PFSK-1 (cell line): ENCODE measurements around the gene POLE4.

Experiments
- POLR2AphosphoS5 ChIP-seq: IDR thresholded peaks from 2 replicates; pipeline ENCODE4 v1.6.1; 2012; ENCODE audit warnings: low read depth, mild to moderate bottlenecking, control low read depth, low read length, moderate library complexity
- SIN3A ChIP-seq: IDR thresholded peaks from 2 replicates; pipeline ENCODE4 v1.6.1; 2012; ENCODE audit warnings: mild to moderate bottlenecking, low read length, moderate library complexity, borderline replicate concordance; ENCODE audit not compliant: insufficient read depth
- TAF1 ChIP-seq: IDR thresholded peaks from 2 replicates; pipeline ENCODE4 v1.6.1; 2012; ENCODE audit warnings: low read length, control low read depth, borderline replicate concordance; ENCODE audit not compliant: insufficient read depth
- TF ChIP-seq, protein P1 (sequence below), 2 experiments: IDR thresholded peaks; 2 replicates each; pipeline versions ENCODE4 v1.6.1 to v1.8.0; 2011 to 2012; ENCODE audit warnings: low read depth in 2 of 2, low read length in 2 of 2, control low read depth in 1 of 2, inconsistent platforms in 1 of 2, mild to moderate bottlenecking in 1 of 2, moderate library complexity in 1 of 2; ENCODE audit not compliant: insufficient read depth in 1 of 2

DNA sequence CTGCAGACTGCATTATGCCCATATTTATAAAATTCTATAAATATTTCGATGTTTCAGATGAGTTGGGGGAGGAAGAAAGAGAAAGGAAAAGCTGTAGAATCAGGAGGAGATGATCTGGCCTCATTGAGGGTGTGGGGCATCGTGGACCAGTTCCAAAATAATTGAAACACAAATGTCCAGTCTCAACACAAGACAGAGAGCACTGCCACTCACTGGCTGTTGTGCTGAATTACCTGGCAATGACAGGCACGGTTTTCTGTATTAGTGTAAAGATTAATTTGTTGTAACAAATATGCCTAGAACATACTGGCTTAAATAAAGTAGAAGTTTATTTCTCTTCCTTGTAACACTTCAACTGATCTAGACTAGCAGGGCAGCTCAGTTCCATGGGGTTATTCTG, 24.1 kb downstream of the POLE4 start:
- TF ChIP-seq, protein P1, sequence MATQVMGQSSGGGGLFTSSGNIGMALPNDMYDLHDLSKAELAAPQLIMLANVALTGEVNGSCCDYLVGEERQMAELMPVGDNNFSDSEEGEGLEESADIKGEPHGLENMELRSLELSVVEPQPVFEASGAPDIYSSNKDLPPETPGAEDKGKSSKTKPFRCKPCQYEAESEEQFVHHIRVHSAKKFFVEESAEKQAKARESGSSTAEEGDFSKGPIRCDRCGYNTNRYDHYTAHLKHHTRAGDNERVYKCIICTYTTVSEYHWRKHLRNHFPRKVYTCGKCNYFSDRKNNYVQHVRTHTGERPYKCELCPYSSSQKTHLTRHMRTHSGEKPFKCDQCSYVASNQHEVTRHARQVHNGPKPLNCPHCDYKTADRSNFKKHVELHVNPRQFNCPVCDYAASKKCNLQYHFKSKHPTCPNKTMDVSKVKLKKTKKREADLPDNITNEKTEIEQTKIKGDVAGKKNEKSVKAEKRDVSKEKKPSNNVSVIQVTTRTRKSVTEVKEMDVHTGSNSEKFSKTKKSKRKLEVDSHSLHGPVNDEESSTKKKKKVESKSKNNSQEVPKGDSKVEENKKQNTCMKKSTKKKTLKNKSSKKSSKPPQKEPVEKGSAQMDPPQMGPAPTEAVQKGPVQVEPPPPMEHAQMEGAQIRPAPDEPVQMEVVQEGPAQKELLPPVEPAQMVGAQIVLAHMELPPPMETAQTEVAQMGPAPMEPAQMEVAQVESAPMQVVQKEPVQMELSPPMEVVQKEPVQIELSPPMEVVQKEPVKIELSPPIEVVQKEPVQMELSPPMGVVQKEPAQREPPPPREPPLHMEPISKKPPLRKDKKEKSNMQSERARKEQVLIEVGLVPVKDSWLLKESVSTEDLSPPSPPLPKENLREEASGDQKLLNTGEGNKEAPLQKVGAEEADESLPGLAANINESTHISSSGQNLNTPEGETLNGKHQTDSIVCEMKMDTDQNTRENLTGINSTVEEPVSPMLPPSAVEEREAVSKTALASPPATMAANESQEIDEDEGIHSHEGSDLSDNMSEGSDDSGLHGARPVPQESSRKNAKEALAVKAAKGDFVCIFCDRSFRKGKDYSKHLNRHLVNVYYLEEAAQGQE (IDR thresholded peaks at IDR 0.05; ENCODE audit: insufficient read depth in 1 of 2, low read depth in 2 of 2, low read length in 2 of 2): no peak
- TF ChIP-seq POLR2AphosphoS5 (no peak), TAF1 (no peak), SIN3A (no peak)
